Activated CD4-positive, CD25-positive, alpha-beta regulatory T cell (primary cell): ENCODE data around the gene LIPT1.
A peak's percentile ranks its signal among the peaks of the same experiment; 100 is the strongest.
"Not testable (repeated sequence)": the region's sequence is repeated elsewhere in the genome, so short reads cannot be mapped to it uniquely, and the experiment has no call there.

Source experiments
- DNase-seq, 4 experiments: peaks; one replicate each; lab custom pipeline; 2025; lab: John Stamatoyannopoulos, UW

Gene LIPT1

GRCh38 chr2:99154643-99155536, at the start of gene LIPT1, which contains the start of gene TSGA10:
TSS of gene LIPT1 (plus strand) at chr2:99154967. CDS start at chr2:99161958, 6,991 bp downstream.
TSS of gene TSGA10 (minus strand) at chr2:99154942. CDS start at chr2:99109439, 45,503 bp downstream.
- peak; percentile 83 to 86 (median 84) for DNase-seq

DNA sequence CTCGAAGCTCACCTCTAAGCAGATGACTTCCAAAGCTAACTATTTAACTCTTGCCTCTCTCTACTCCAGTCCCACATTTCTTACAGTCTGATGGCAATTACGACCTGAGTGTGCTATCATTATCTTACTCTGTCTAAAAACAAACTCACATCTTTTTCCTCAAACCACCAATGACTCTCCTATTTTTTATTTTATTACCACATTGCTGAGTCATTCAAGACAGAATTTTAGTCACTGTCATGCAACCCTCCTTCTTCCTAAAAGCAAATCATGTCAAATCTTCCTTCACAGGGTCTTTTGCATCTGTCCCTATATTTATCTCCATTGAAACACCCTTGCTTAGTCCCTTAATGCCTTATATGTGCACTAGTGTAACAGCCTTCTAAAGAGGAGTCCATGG, 47.9 kb upstream of the LIPT1 start:
- DNase-seq: no peak

DNA sequence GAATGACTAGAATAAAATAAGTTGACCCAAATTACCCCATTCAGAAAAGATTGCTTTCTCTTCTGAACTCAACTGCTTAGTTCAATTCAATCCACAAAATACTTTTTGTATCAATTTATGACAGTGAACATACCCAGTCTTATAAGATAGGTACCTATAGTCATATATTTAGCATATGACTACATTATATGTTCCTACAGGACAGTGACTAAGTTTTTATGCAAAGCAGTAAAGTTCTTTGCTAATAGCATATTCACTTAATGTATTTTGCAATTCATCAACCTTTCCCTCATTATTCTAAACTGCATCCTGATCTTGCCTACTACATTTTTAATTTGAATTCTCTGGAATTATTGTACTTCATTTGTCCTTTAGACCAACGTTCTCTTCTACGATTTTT, 43.5 kb upstream of the LIPT1 start:
- no peak for DNase-seq

DNA sequence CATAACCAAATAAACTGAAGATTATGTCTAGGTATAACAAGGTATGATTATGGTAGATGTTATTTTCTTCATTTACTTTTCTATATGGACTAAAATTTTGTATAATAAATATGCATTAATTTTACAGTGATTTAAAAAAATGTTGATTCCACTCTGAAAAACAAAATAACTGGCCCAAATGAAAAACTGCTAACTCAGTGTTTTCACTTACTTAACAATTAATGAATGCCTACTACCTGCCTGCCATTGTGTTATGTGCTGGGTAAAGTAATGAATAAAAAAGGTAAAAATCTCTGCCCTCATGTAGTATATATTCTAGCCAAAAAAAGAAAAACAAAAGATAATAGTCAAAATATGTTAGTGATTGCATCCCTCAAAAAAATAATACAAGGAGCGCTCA, 42.8 kb upstream of the LIPT1 start:
- DNase-seq: no peak

DNA sequence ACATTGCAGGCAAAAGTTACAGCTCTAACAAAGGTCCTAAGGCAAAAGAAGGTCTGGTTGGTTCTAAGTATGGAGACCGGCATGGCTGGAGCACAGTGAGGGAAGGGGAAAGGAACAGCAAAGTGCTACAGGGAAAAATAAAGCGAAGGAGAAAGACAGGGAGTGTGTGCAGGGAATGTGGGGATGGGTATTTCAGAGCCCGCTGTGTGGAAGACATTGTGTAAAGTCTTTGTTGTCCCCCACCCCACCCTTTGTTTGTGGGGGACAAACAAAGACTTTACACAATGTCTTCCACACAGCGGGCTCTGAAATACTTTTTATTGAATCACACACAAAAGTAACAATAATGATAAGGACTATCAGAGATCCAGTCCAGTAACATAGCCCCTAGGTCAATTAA, 42.1 kb upstream of the LIPT1 start:
- DNase-seq: no peak

GRCh38 chr2:99127981-99128380, 26.8 kb upstream of the LIPT1 start:
- DNase-seq: no peak

DNA sequence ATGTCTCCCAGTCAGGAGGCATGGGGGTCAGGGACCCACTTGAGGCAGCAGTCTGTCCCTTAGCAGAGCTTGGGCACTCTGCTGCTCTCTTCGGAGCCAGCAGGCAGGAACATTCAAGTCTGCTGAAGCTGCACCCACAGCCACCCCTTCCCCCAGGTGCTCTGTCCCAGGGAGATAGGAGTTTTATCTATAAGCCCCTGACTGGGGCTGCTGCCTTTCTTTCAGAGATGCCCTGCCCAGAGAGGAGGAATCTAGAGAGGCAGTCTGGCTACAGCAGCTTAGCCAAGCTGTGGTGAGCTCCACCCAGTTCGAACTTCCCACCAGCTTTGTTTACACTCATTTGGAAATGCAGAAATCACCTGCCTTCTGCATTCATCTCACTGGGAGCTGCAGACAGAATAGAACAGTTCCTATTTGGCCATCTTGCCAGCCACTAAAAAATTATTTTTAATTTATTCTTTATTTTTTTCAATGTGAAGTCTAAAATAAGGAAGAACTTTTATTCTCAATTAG, 19.7 kb upstream of the LIPT1 start:
- not testable (repeated sequence) for DNase-seq

DNA sequence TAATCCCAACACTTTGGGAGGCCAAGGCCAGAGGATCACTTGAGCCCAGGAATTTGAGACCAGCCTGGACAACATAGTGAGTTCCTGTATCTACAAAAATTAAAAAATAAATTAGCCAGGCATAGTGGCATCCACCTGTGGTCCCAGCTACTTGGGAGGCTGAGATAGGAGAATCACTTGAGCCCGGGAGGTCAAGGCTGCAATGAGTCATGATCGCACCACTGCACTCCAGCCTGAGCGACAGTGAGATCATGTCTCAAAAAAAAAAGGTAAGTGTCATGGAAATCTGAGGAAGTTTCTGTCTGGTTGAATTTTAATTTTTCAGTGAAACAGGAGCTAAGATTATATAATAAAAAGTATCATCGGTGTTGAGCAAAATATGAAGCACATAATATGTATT, 15.8 kb upstream of the LIPT1 start:
- no peak for DNase-seq

GRCh38 chr2:99140056-99140859, 14.5 kb upstream of the LIPT1 start:
- no peak for DNase-seq

GRCh38 chr2:99140860-99141109, 14.0 kb upstream of the LIPT1 start:
- DNase-seq: no peak

DNA sequence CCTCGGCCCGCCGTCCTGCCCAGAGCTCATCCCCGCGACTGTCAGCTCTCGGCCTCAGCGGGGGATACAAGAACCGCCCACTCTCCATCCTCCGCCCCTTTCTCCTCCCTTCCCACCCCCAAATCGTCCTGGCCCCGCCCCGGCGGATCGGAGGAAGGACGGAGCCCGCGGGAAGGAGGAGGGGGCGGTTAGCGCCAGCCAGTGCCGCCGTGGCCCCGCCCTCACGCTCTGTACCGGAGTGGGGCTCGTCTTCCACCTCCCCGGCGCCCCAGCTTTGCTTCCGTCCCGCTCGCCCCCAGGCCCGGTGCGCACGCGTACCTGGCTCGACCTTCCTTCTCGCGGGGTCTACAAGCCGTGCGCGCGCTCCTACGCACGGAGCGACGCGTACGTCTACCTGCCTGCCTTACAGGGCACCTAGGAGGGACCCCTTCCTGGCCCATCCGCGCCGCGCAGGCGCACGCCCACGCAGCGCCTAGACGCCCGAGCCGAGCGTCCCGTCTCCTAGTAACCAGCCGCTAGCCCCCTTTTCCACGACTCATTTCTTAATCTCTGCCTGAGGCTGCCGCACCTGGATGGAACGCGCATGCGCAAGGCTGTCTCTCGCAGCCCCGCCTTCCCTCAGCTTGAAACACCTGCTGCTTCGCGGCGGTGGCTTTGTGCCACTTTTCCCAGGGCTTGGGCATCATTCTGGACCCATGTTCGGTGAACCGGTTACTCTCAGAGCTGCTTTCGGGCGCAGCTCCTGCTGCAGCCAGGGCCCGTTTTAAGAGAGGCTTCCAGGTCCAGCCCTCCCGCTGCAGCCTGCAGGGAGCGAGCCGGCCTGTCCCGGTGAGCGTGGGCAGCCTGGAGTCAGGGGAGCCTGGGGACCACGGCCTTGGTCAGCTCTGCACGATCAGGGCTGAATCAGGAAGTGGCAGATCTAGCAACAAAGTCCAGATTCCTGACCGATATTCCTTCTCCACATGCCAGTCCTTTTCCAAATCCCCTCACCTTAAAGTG, 13.4 kb upstream of the LIPT1 start, which contains the start of gene C2orf15:
C2orf15 (plus strand) TSS at position 598 of the 999 bp plus-strand sequence. CDS start 8,852 bp downstream, outside the sequence.
- peak; percentile 90 to 94 (median 91) for DNase-seq

DNA sequence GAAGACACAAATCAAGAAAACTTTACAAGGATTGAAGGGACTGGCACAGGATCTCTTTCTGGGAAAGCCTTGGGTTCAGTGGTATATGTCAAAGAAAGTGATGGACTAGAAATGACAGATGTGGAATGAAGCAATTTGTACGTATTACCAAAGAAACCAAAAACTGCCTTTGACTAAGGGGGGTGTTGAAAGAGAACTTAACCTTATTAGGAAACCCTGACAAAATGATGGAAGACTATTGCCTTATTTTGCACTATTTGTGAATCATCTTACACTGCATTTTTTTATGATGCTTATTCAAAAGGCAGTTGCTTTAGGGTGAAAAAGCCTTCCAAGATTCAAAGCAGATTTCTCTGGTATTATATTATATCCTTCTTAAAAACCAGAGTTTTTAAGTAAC, 4.1 kb upstream of the LIPT1 start:
- no peak for DNase-seq

GRCh38 chr2:99152199-99152895, 2.4 kb upstream of the LIPT1 start:
- no peak for DNase-seq

- DNase-seq: no peak
Observed at GRCh38 chr2:99153921-99154604, 704 bp upstream of the LIPT1 start.

DNA sequence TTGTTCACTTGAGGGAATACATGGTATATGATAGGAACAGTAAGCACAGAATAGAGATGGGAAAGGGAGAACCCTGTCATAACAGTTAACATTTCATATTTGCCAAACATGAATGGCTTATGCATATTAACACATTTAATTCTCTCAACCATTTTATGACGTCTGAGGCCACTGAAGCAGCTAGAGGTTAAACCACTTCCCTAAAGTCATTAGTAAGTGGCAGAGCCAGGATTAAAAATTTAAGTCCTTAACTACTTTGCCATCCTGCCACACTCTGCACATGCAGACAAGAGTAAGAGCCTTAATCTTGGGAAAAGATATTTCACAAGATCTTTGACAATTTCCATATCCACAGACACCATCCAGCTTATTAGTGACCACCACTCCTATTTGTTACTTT, 2.1 kb downstream of the LIPT1 start:
- DNase-seq: no peak

DNA sequence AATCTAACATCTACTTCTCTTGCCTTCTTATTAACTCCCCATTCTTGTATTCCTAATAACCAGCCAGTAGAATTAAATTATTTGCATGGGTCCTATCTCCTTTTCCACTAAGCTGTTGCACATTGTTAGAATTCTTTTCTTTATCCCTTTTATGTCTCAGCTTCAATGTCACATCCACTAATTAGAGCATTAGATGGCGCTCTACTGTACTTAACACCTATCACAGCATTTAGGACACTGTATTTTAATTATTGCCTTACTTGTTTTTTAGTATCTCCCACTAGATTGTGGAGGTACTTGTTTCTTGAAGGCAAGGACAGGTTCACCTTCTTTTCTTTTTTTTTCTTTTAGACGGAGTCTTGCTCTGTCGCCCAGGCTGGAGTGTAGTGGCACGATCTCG, 3.8 kb downstream of the LIPT1 start:
- no peak for DNase-seq

GRCh38 chr2:99159594-99159993, 4.8 kb downstream of the LIPT1 start:
- DNase-seq: no peak

GRCh38 chr2:99166218-99166617, 11.5 kb downstream of the LIPT1 start:
- no peak for DNase-seq

DNA sequence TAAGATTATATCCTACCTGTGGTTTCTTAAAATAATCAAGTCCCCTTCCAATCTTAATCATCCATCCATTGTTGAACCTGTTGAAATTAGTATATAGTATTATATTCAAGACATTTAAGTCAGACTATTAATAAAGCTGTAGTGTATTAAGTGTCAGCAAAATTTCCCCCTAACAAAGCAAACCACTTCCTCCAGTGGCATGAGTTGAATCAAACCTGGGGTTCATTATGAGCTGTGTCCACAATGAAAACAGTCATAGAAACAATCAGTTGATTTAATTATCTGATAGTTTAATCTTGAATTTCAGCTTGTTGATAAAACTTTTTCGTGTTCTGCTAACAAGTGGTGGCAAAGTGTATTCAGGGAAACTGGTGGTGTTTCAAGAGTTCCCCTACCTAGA, 14.8 kb downstream of the LIPT1 start:
- no peak for DNase-seq

GRCh38 chr2:99171377-99172140, 16.8 kb downstream of the LIPT1 start:
- DNase-seq: no peak
